DOHH2 (cell line): ENCODE data around the gene KCNQ1.

Experiments used
- H3F3A ChIP-seq: fragments of 200-600 bp; sonication (generic), shearing (Covaris generic); 2 replicates; pipeline ENCODE4 v1.6.0; 2016; ENCODE audit warnings: antibody characterized with exemption, mild to moderate bottlenecking; ENCODE audit not compliant: control insufficient read depth, insufficient read depth
- H3K27ac ChIP-seq: fragments of 200-600 bp; sonication (generic); 2 replicates; pipeline ENCODE4 v1.5.1; 2014; ENCODE audit warnings: low read depth, mild to moderate bottlenecking, low read length, moderate library complexity
- H3K27me3 ChIP-seq: fragments of 200-600 bp; sonication (generic); 2 replicates; pipeline ENCODE4 v1.6.1; 2014; ENCODE audit warnings: mild to moderate bottlenecking, low read length, mixed read lengths; ENCODE audit not compliant: control insufficient read depth
- H3K36me3 ChIP-seq: fragments of 200-600 bp; sonication (generic); 2 replicates; pipeline ENCODE4 v1.6.1; 2014; ENCODE audit warnings: mild to moderate bottlenecking, low read length, moderate library complexity, mixed read lengths; ENCODE audit not compliant: control insufficient read depth
- H3K4me1 ChIP-seq: fragments of 200-600 bp; sonication (generic); 2 replicates; pipeline ENCODE4 v1.6.1; 2014; ENCODE audit warnings: mild to moderate bottlenecking, low read length, mixed read lengths; ENCODE audit not compliant: control insufficient read depth
- H3K4me2 ChIP-seq: fragments of 200-600 bp; sonication (generic); 2 replicates; pipeline ENCODE4 v1.6.0; 2014; ENCODE audit warnings: mild to moderate bottlenecking, low read length, moderate library complexity
- H3K4me3 ChIP-seq: fragments of 200-600 bp; sonication (generic); 2 replicates; pipeline ENCODE4 v1.5.1; 2014; ENCODE audit warnings: mild to moderate bottlenecking, low read length, mixed read lengths
- H3K79me2 ChIP-seq: fragments of 200-600 bp; sonication (generic); 2 replicates; pipeline ENCODE4 v1.6.1; 2014; ENCODE audit warnings: mild to moderate bottlenecking, low read length, mixed read lengths; ENCODE audit not compliant: control insufficient read depth
- H3K9me2 ChIP-seq: fragments of 200-600 bp; sonication (generic); replicated peaks from 2 replicates; pipeline ENCODE4 v1.6.1; 2014; ENCODE audit warnings: mild to moderate bottlenecking, low read length, mixed read lengths; ENCODE audit not compliant: control insufficient read depth
- H3K9me3 ChIP-seq: fragments of 200-600 bp; sonication (generic); 2 replicates; pipeline ENCODE4 v1.6.1; 2014; ENCODE audit warnings: antibody characterized with exemption, low read length, mixed read lengths; ENCODE audit not compliant: control insufficient read depth, insufficient read depth
- H4K20me1 ChIP-seq: fragments of 200-600 bp; sonication (generic); 2 replicates; pipeline ENCODE4 v1.6.0; 2014; ENCODE audit warnings: low read depth, mild to moderate bottlenecking, antibody characterized with exemption, low read length, moderate library complexity; ENCODE audit not compliant: control insufficient read depth, insufficient read depth
- CTCF ChIP-seq: fragments of 200-600 bp; sonication (generic); IDR thresholded peaks from one replicate; pipeline ENCODE4 v1.5.1; 2014; ENCODE audit warnings: antibody characterized with exemption, mild to moderate bottlenecking, low read depth, low read length; ENCODE audit not compliant: poor library complexity, severe bottlenecking
- EZH2phosphoT487 ChIP-seq: fragments of 200-600 bp; sonication (generic); IDR thresholded peaks from 2 replicates; pipeline ENCODE4 v1.6.1; 2017; ENCODE audit warnings: borderline replicate concordance, mild to moderate bottlenecking, antibody characterized with exemption, low read length, moderate library complexity, mixed read lengths

KCNQ1 gene

GRCh38 chr11:2452321-2453012 lies 7.7 kb downstream of the KCNQ1 start:
- peaks cover 5% of the 10 kb centered on the region for H3K4me1 ChIP-seq
- TF ChIP-seq EZH2phosphoT487 (no peak), CTCF (no peak)
- H3K4me2 ChIP-seq: no peak overlapping the region
- no peaks in the 10 kb centered on the region for H3K27me3 ChIP-seq
- no peaks in the 10 kb centered on the region for H3K9me2 ChIP-seq
- H3K79me2 ChIP-seq: no peaks in the 10 kb centered on the region
- H3F3A ChIP-seq: no peaks in the 10 kb centered on the region
- H3K9me3 ChIP-seq: no peaks in the 10 kb centered on the region
- no peaks in the 10 kb centered on the region for H3K36me3 ChIP-seq
- H3K27ac ChIP-seq: no peak overlapping the region
- H3K4me3 ChIP-seq: no peak overlapping the region
- no peaks in the 10 kb centered on the region for H4K20me1 ChIP-seq

DNA sequence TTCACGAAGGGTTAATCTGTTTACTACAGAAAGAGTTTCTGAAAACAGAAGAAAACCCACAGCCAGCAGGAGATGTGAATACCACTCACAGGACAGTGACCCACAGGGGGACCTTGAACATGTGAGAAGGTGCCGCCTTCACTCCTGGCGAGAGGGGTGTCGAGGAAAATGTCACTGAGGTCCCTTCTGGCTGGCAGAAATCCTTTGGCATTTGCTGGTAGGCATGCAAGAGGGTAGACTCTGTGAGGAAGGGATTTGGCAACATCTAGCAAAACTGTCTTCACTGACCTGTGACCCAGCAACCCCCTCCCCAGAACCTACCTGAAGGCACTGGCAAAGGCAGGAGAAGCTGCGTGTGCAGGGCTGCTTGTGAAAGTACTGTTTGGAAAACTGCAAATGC lies 8.6 kb downstream of the KCNQ1 start:
- Histone ChIP-seq H3F3A (no peaks in the 10 kb centered on the region), H3K4me2 (no peak overlapping the region), H3K27ac (no peak overlapping the region), H3K36me3 (no peaks in the 10 kb centered on the region), H3K79me2 (no peaks in the 10 kb centered on the region), H3K4me1 (no peaks in the 10 kb centered on the region), H4K20me1 (no peaks in the 10 kb centered on the region), H3K4me3 (no peak overlapping the region), H3K9me3 (no peaks in the 10 kb centered on the region), H3K9me2 (no peaks in the 10 kb centered on the region), H3K27me3 (no peaks in the 10 kb centered on the region)
- TF ChIP-seq CTCF (no peak), EZH2phosphoT487 (no peak)

DNA sequence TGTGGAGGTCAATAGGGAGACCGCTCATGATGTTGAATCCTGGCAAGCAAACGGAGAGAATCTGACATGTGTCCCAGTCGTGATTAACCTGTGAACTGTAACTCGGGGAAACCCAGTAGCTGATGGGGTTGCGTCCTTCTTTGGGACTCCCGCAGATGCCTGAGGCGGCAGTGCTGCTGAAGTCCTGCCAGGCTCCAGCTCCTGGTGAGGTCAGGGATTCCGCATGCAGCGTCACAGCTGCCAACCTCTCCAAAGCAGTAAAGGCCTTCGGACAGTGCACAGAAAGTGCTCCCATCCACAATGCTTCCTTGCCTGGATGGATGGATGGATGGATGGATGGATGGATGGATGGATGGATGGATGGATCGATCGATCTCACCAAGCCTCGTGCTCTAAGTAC lies 13.5 kb downstream of the KCNQ1 start:
- no peak overlapping the region for H3K4me2 ChIP-seq
- no peaks in the 10 kb centered on the region for H3F3A ChIP-seq
- H3K4me1 ChIP-seq: no peaks in the 10 kb centered on the region

More for the DNA sequence above, 13.5 kb downstream of the KCNQ1 start:
- H3K79me2 ChIP-seq: no peaks in the 10 kb centered on the region
- TF ChIP-seq EZH2phosphoT487 (no peak), CTCF (no peak)
- H4K20me1 ChIP-seq: no peaks in the 10 kb centered on the region
- no peaks in the 10 kb centered on the region for H3K9me2 ChIP-seq
- H3K4me3 ChIP-seq: no peak overlapping the region
- H3K36me3 ChIP-seq: no peaks in the 10 kb centered on the region
- no peaks in the 10 kb centered on the region for H3K27me3 ChIP-seq
- H3K9me3 ChIP-seq: no peaks in the 10 kb centered on the region
- H3K27ac ChIP-seq: no peak overlapping the region
